HEK293 (cell line): Measurements from ENCODE around the gene GLOD4.

Experiments
- CTCF ChIA-PET: fragments of 350-600 bp; formaldehyde crosslinking; extraction: SDS; loops from one replicate; lab custom pipeline; 2021; ENCODE audit warnings: antibody characterized with exemption; lab: Yijun Ruan, JAX
- POLR2A ChIA-PET: fragments of 300-600 bp; formaldehyde crosslinking; extraction: SDS; loops from one replicate; lab custom pipeline; 2020; ENCODE audit warnings: antibody characterized with exemption, inconsistent platforms; lab: Yijun Ruan, JAX
- H3K27ac ChIP-seq: fragments of 200-500 bp; sonication (Bioruptor generic); 2 replicates; pipeline ENCODE4 v1.5.1; 2014; ENCODE audit warnings: low read depth, low read length, control low read depth, inconsistent platforms; ENCODE audit errors: extremely low read depth
- H3K36me3 ChIP-seq, 2 experiments: fragments of 200-500 bp in 1 of 2; sonication (Bioruptor generic) in 1 of 2; 1 replicate in 1 of 2; 2 replicates in 1 of 2; pipeline ENCODE4 v1.5.1; 2014 to 2017; ENCODE audit warnings: inconsistent platforms in 2 of 2, low read length in 2 of 2; ENCODE audit not compliant: control insufficient read depth in 2 of 2, insufficient read depth in 1 of 2
- H3K4me1 ChIP-seq: fragments of 200-500 bp; sonication (Bioruptor generic); 2 replicates; pipeline ENCODE4 v1.5.1; 2014; ENCODE audit warnings: mild to moderate bottlenecking, low read length, inconsistent platforms; ENCODE audit not compliant: control insufficient read depth, insufficient read depth
- H3K4me3 ChIP-seq: 2 replicates; pipeline ENCODE4 v1.5.1; 2011; ENCODE audit warnings: low read depth, mild to moderate bottlenecking, control low read depth, low read length, moderate library complexity
- H3K9me3 ChIP-seq: fragments of 200-500 bp; sonication (Bioruptor generic); 2 replicates; pipeline ENCODE4 v1.5.1; 2014; ENCODE audit warnings: low read depth, low read length, inconsistent platforms; ENCODE audit not compliant: control insufficient read depth, insufficient read depth
- BCL11B ChIP-seq: fragments of 450-650 bp; formaldehyde crosslinking; IDR thresholded peaks from 2 replicates; pipeline ENCODE4 v1.5.1; 2016; ENCODE audit warnings: low read depth, missing biosample characterization, missing genetic modification characterization
- MEIS1 ChIP-seq: sonication (generic); formaldehyde crosslinking; IDR thresholded peaks from 2 replicates; pipeline ENCODE4 v1.8.1; 2022; ENCODE audit warnings: missing genetic modification reagents, mild to moderate bottlenecking, borderline replicate concordance
- MZF1 ChIP-seq: fragments of 450-650 bp; formaldehyde crosslinking; IDR thresholded peaks from 2 replicates; pipeline ENCODE4 v1.5.1; 2017; ENCODE audit warnings: missing biosample characterization, missing genetic modification characterization, borderline replicate concordance
- SP2 ChIP-seq: fragments of 450-650 bp; formaldehyde crosslinking; IDR thresholded peaks from 2 replicates; pipeline ENCODE4 v1.5.1; 2016; ENCODE audit warnings: missing biosample characterization, missing genetic modification characterization
- ZBTB20 ChIP-seq: fragments of 450-650 bp; formaldehyde crosslinking; IDR thresholded peaks from 2 replicates; pipeline ENCODE4 v1.5.1; 2016; ENCODE audit warnings: missing biosample characterization, missing genetic modification characterization
- ZIC2 ChIP-seq: fragments of 450-650 bp; formaldehyde crosslinking; IDR thresholded peaks from 2 replicates; pipeline ENCODE4 v1.5.1; 2016; ENCODE audit warnings: missing biosample characterization, missing genetic modification characterization
- ZNF132 ChIP-seq: fragments of 450-650 bp; formaldehyde crosslinking; IDR thresholded peaks from 2 replicates; pipeline ENCODE4 v1.5.1; 2017; ENCODE audit warnings: missing biosample characterization, missing genetic modification characterization, borderline replicate concordance
- ZNF157 ChIP-seq: fragments of 450-650 bp; formaldehyde crosslinking; IDR thresholded peaks from 2 replicates; pipeline ENCODE4 v1.5.1; 2016; ENCODE audit warnings: missing biosample characterization, missing genetic modification characterization
- ZNF19 ChIP-seq: fragments of 450-650 bp; formaldehyde crosslinking; IDR thresholded peaks from 2 replicates; pipeline ENCODE4; 2016; ENCODE audit warnings: missing biosample characterization, missing genetic modification characterization, low read depth
- ZNF292 ChIP-seq: fragments of 450-650 bp; formaldehyde crosslinking; IDR thresholded peaks from 2 replicates; pipeline ENCODE4 v1.5.1; 2016; ENCODE audit warnings: low read depth, missing biosample characterization, missing genetic modification characterization, borderline replicate concordance
- ZNF324 ChIP-seq: fragments of 450-650 bp; formaldehyde crosslinking; IDR thresholded peaks from 2 replicates; pipeline ENCODE4 v1.5.1; 2016; ENCODE audit warnings: missing biosample characterization, missing genetic modification characterization
- ZNF366 ChIP-seq: fragments of 450-650 bp; formaldehyde crosslinking; conservative IDR thresholded peaks from 2 replicates; pipeline ENCODE4 v1.5.1; 2016; ENCODE audit warnings: missing biosample characterization, missing genetic modification characterization
- ZNF391 ChIP-seq: fragments of 450-650 bp; formaldehyde crosslinking; IDR thresholded peaks from 2 replicates; pipeline ENCODE4 v1.5.1; 2016; ENCODE audit warnings: low read depth, missing biosample characterization, missing genetic modification characterization, borderline replicate concordance
- ZNF416 ChIP-seq: fragments of 450-650 bp; formaldehyde crosslinking; IDR thresholded peaks from 2 replicates; pipeline ENCODE4 v1.5.1; 2016; ENCODE audit warnings: missing biosample characterization, missing genetic modification characterization
- ZNF514 ChIP-seq: fragments of 450-650 bp; formaldehyde crosslinking; IDR thresholded peaks from 2 replicates; pipeline ENCODE4 v1.5.1; 2016; ENCODE audit warnings: missing biosample characterization, missing genetic modification characterization
- ZNF529 ChIP-seq: fragments of 450-650 bp; formaldehyde crosslinking; IDR thresholded peaks from 2 replicates; pipeline ENCODE4 v1.5.1; 2017; ENCODE audit warnings: missing genetic modification characterization, missing biosample characterization; ENCODE audit not compliant: insufficient replicate concordance
- ZNF549 ChIP-seq: fragments of 450-650 bp; IDR thresholded peaks from 2 replicates; pipeline ENCODE4 v1.5.1; 2018; ENCODE audit warnings: missing biosample characterization, missing genetic modification characterization, mild to moderate bottlenecking, inconsistent platforms, moderate library complexity
- ZNF610 ChIP-seq: fragments of 450-650 bp; formaldehyde crosslinking; IDR thresholded peaks from 2 replicates; pipeline ENCODE4 v1.5.1; 2016; ENCODE audit warnings: missing biosample characterization, missing genetic modification characterization, borderline replicate concordance
- ZNF777 ChIP-seq: fragments of 450-650 bp; formaldehyde crosslinking; IDR thresholded peaks from 2 replicates; pipeline ENCODE4 v1.5.1; 2017; ENCODE audit warnings: missing biosample characterization, missing genetic modification characterization, borderline replicate concordance
- ZNF791 ChIP-seq: fragments of 450-650 bp; formaldehyde crosslinking; IDR thresholded peaks from 2 replicates; pipeline ENCODE4 v1.5.1; 2016; ENCODE audit warnings: missing biosample characterization, missing genetic modification characterization
- ZSCAN30 ChIP-seq: fragments of 450-650 bp; IDR thresholded peaks from 2 replicates; pipeline ENCODE4 v1.5.1; 2018; ENCODE audit warnings: missing biosample characterization, mild to moderate bottlenecking, missing genetic modification characterization, moderate library complexity
- TF ChIP-seq, protein P1 (sequence below): fragments of 450-650 bp; formaldehyde crosslinking; IDR thresholded peaks from 2 replicates; pipeline ENCODE4 v1.5.1; 2016; ENCODE audit warnings: missing biosample characterization, missing genetic modification characterization
- TF ChIP-seq, protein P2 (sequence below): fragments of 450-650 bp; formaldehyde crosslinking; IDR thresholded peaks from 2 replicates; pipeline ENCODE4 v1.5.1; 2016; ENCODE audit warnings: missing biosample characterization, missing genetic modification characterization
- TF ChIP-seq, protein P3 (sequence below): fragments of 450-650 bp; formaldehyde crosslinking; IDR thresholded peaks from 2 replicates; pipeline ENCODE4 v1.5.1; 2016; ENCODE audit warnings: missing biosample characterization, missing genetic modification characterization
- TF ChIP-seq, protein P4 (sequence below): fragments of 450-650 bp; formaldehyde crosslinking; IDR thresholded peaks from 2 replicates; pipeline ENCODE4 v1.5.1; 2016; ENCODE audit warnings: missing biosample characterization, missing genetic modification characterization
- TF ChIP-seq, protein P5 (sequence below): fragments of 450-650 bp; formaldehyde crosslinking; IDR thresholded peaks from 2 replicates; pipeline ENCODE4 v1.5.1; 2017; ENCODE audit warnings: missing biosample characterization, missing genetic modification characterization

GLOD4 gene

DNA sequence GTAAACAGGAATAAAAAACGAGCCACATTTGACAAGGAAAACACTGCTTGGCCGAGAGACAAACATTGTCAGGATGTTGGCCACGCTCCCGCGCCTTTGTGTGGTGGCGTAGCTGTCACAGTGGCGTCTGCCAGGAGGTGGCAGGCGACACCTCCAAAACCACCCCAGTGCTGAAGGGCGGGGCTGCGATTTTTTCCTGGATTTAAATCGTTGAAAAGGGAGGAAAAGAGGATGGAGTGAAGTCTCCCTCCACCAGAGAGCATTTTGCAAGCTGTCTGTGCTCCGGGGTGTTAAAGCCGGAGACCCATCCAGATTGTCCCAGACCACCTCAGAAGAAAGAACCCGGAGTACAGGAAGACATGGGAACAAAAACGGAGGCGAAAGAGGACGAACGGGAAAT lies 12.8 kb upstream of the GLOD4 start:
- Histone ChIP-seq H3K4me3 (no peak overlapping the region), H3K27ac (no peak overlapping the region), H3K9me3 (no peaks in the 10 kb centered on the region), H3K36me3 (peaks cover 0 to 35% of the 10 kb centered on the region in 2 experiments), H3K4me1 (no peaks in the 10 kb centered on the region)
- ChIA-PET POLR2A (interaction anchor here (0.6 to 5.9 kb wide), 5 partner anchors 13 to 202 kb away, joined by 3 to 33 read pairs (median 4); partner anchors contain the start of genes GLOD4, MRM3, NXN and TIMM22), CTCF (interaction anchor here (0.5 to 11.0 kb wide), 17 partner anchors 8 to 724 kb away, joined by 3 to 173 read pairs (median 3); partner anchors contain the start of genes NXN and TIMM22)
- TF ChIP-seq ZBTB20 (tag by site-specific recombination) = no peak
- TF ChIP-seq ZNF549 (tag by site-specific recombination) = no peak
- TF ChIP-seq ZIC2 (tag by site-specific recombination) = no peak
- no peak for TF ChIP-seq ZNF777 (tag by site-specific recombination)
- TF ChIP-seq ZNF324 = no peak
- TF ChIP-seq ZNF791 (tag by site-specific recombination) = no peak
- TF ChIP-seq ZNF19 (tag by site-specific recombination) = no peak
- TF ChIP-seq MEIS1 = no peak
- no peak for TF ChIP-seq ZNF132 (tag by site-specific recombination)
- no peak for TF ChIP-seq ZNF292 (tag by site-specific recombination)
- no peak for TF ChIP-seq ZNF391 (tag by site-specific recombination)
- no peak for TF ChIP-seq BCL11B (tag by site-specific recombination)
- no peak for TF ChIP-seq ZNF157 (tag by site-specific recombination)
- TF ChIP-seq ZNF610 (tag by site-specific recombination) = no peak
- TF ChIP-seq, protein P1, sequence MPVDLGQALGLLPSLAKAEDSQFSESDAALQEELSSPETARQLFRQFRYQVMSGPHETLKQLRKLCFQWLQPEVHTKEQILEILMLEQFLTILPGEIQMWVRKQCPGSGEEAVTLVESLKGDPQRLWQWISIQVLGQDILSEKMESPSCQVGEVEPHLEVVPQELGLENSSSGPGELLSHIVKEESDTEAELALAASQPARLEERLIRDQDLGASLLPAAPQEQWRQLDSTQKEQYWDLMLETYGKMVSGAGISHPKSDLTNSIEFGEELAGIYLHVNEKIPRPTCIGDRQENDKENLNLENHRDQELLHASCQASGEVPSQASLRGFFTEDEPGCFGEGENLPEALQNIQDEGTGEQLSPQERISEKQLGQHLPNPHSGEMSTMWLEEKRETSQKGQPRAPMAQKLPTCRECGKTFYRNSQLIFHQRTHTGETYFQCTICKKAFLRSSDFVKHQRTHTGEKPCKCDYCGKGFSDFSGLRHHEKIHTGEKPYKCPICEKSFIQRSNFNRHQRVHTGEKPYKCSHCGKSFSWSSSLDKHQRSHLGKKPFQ (tag by site-specific recombination) = no peak
- TF ChIP-seq, protein P2, sequence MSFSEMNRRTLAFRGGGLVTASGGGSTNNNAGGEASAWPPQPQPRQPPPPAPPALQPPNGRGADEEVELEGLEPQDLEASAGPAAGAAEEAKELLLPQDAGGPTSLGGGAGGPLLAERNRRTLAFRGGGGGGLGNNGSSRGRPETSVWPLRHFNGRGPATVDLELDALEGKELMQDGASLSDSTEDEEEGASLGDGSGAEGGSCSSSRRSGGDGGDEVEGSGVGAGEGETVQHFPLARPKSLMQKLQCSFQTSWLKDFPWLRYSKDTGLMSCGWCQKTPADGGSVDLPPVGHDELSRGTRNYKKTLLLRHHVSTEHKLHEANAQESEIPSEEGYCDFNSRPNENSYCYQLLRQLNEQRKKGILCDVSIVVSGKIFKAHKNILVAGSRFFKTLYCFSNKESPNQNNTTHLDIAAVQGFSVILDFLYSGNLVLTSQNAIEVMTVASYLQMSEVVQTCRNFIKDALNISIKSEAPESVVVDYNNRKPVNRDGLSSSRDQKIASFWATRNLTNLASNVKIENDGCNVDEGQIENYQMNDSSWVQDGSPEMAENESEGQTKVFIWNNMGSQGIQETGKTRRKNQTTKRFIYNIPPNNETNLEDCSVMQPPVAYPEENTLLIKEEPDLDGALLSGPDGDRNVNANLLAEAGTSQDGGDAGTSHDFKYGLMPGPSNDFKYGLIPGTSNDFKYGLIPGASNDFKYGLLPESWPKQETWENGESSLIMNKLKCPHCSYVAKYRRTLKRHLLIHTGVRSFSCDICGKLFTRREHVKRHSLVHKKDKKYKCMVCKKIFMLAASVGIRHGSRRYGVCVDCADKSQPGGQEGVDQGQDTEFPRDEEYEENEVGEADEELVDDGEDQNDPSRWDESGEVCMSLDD (tag by site-specific recombination) = no peak
- TF ChIP-seq SP2 (tag by site-specific recombination) = no peak
- TF ChIP-seq ZSCAN30 (tag by site-specific recombination) = 0 out of 2 replicates have a peak, but pooled peaks have one; percentile 27
- TF ChIP-seq, protein P3, sequence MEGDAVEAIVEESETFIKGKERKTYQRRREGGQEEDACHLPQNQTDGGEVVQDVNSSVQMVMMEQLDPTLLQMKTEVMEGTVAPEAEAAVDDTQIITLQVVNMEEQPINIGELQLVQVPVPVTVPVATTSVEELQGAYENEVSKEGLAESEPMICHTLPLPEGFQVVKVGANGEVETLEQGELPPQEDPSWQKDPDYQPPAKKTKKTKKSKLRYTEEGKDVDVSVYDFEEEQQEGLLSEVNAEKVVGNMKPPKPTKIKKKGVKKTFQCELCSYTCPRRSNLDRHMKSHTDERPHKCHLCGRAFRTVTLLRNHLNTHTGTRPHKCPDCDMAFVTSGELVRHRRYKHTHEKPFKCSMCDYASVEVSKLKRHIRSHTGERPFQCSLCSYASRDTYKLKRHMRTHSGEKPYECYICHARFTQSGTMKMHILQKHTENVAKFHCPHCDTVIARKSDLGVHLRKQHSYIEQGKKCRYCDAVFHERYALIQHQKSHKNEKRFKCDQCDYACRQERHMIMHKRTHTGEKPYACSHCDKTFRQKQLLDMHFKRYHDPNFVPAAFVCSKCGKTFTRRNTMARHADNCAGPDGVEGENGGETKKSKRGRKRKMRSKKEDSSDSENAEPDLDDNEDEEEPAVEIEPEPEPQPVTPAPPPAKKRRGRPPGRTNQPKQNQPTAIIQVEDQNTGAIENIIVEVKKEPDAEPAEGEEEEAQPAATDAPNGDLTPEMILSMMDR = peak; percentile 93
- TF ChIP-seq, protein P4, sequence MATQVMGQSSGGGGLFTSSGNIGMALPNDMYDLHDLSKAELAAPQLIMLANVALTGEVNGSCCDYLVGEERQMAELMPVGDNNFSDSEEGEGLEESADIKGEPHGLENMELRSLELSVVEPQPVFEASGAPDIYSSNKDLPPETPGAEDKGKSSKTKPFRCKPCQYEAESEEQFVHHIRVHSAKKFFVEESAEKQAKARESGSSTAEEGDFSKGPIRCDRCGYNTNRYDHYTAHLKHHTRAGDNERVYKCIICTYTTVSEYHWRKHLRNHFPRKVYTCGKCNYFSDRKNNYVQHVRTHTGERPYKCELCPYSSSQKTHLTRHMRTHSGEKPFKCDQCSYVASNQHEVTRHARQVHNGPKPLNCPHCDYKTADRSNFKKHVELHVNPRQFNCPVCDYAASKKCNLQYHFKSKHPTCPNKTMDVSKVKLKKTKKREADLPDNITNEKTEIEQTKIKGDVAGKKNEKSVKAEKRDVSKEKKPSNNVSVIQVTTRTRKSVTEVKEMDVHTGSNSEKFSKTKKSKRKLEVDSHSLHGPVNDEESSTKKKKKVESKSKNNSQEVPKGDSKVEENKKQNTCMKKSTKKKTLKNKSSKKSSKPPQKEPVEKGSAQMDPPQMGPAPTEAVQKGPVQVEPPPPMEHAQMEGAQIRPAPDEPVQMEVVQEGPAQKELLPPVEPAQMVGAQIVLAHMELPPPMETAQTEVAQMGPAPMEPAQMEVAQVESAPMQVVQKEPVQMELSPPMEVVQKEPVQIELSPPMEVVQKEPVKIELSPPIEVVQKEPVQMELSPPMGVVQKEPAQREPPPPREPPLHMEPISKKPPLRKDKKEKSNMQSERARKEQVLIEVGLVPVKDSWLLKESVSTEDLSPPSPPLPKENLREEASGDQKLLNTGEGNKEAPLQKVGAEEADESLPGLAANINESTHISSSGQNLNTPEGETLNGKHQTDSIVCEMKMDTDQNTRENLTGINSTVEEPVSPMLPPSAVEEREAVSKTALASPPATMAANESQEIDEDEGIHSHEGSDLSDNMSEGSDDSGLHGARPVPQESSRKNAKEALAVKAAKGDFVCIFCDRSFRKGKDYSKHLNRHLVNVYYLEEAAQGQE (tag by site-specific recombination) = no peak
- peak; percentile 72 for TF ChIP-seq ZNF366 (tag by site-specific recombination)
- TF ChIP-seq MZF1 (tag by site-specific recombination) = no peak
- TF ChIP-seq ZNF514 = no peak
- no peak for TF ChIP-seq ZNF529
- TF ChIP-seq, protein P5, sequence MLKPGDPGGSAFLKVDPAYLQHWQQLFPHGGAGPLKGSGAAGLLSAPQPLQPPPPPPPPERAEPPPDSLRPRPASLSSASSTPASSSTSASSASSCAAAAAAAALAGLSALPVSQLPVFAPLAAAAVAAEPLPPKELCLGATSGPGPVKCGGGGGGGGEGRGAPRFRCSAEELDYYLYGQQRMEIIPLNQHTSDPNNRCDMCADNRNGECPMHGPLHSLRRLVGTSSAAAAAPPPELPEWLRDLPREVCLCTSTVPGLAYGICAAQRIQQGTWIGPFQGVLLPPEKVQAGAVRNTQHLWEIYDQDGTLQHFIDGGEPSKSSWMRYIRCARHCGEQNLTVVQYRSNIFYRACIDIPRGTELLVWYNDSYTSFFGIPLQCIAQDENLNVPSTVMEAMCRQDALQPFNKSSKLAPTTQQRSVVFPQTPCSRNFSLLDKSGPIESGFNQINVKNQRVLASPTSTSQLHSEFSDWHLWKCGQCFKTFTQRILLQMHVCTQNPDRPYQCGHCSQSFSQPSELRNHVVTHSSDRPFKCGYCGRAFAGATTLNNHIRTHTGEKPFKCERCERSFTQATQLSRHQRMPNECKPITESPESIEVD (tag by site-specific recombination) = no peak
- no peak for TF ChIP-seq ZNF416 (tag by site-specific recombination)
